NCI-H524 (cell line): Measurements from ENCODE around the gene EVX2.

Source experiments
- DNase-seq, 2 experiments: peaks; one replicate each; lab custom pipeline; 2025; lab: John Stamatoyannopoulos, UW

The EVX2 gene

DNA sequence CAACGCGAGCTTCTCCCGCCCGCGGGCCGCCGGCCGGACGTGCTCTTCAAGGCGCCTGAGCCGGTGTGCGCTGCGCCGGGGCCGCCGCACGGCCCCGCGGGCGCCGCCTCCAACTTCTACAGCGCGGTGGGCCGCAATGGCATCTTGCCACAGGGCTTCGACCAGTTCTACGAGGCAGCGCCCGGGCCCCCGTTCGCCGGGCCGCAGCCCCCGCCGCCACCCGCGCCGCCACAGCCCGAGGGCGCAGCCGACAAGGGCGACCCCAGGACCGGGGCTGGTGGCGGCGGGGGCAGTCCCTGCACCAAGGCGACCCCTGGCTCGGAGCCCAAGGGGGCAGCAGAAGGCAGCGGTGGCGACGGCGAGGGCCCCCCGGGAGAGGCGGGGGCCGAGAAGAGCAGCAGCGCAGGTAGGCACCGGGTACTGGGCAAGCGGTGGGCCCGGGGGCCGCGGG is 24.0 kb upstream of the EVX2 start:
- peak in 1 of 2 experiments; percentile 36 for DNase-seq

DNA sequence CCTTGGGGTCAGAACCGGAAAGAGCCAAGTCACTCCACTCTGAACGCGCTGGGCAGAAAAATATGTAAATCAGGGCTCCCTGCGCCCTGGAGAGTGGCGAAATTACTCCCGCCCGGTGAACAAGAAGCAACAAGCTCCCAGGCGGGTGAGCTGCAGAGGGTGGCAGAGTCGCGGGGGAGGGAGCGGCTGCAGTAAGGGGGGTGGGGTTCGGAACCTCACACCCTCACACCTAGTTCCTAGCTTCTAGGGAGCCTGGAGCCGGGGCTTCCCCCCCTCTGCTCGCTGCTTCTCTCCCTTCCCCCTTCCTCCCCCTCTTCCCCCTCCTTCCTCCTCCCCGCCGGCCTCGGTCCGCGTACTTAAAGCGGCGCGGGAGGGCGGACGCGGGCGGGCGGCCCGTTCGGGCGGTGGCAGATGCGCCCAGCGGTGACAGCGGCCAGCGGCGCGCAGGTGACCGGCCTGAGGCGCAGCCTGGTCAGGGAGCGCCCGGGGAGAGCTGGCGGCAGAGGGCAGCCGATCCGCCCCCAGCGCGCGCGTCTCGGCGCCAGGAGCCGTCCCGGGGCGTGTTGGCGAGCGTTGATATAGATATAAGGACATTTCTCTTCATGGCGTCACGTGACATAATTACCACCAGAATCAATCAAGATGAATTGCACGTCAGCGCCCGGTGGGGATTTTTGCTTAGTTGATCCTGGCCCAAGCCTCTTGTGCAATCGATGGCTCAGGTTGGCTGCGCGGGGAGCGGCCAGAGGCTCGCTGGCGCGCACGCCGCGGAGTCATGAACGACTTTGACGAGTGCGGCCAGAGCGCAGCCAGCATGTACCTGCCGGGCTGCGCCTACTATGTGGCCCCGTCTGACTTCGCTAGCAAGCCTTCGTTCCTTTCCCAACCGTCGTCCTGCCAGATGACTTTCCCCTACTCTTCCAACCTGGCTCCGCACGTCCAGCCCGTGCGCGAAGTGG is 23.1 kb upstream of the EVX2 start, which contains the start of gene HOXD11:
Gene HOXD11 (plus strand): TSS at position 700 of the 959 bp plus-strand sequence. CDS start 76 bp downstream, at position 776.
- peak in 1 of 2 experiments; percentile 59 for DNase-seq

- no peak for DNase-seq
Measured at GRCh38 chr2:176105730-176106580, 22.2 kb upstream of the EVX2 start.

DNA sequence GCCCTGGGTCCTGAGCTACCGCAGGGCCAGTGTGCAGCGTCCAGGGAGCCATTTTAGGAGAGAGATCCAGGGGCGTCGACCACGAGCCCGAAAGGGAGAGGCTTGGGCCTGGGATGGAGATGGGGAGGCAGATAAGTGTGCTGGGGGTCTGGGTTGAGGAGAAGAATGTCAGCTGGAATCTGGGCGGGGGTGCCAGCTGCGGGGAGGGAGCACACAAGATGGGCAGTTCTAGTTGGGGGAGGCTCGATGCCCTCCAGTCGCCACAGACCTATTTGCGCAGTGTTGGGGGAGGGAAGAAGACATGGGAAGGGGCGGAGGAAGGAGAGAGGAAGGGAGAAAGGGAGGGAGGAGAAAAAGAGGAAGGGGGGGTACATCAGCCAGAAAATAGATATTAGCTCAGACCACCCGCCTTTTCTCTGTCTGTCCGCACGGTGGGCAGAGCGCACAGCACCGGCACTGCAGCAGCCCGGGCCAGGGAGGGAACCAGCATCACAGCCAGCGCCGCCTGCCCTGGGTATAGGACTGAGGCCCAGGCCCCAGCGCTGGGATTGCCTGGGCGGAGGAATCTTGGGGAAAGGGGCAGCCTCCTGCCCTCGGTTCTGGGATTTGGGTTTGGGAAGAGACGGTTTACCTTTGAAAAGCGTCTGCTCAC is 21.4 kb upstream of the EVX2 start:
- peak; percentile 15 to 25 for DNase-seq

GRCh38 chr2:176104316-176105077 is 20.7 kb upstream of the EVX2 start:
- DNase-seq: peak in 1 of 2 experiments; percentile 26

DNA sequence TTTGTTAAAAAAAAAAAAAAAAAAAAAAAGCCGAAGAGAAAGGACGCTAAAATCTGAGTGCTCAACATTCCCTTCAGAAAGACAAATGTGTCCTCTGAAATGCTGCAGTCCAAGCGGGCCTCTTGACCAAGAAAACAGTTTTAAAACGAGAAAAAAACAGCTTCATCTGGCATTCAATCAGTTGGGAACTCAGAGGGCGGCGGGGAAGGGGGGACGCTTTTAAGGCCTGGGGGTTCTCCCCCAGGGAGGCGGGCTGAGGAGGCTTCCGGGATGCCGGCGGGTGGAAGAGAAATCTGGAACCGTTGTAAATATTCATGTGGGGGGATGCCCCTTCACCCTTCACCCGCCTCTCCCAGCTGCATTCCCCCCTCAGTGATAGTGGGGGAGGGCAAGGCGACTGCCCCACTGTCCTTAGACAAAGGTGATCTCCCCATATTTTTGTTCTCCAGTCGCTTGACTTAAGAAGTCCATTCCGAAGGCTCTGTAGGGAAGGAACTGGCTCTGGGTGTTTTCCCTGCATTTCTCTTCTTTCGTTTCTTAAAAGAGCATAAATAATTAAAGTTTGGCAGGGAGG is 20.1 kb upstream of the EVX2 start:
- DNase-seq: no peak

- DNase-seq: no peak
Measured at GRCh38 chr2:176103194-176103593, 19.4 kb upstream of the EVX2 start.

GRCh38 chr2:176102309-176102866 is 18.6 kb upstream of the EVX2 start:
- no peak for DNase-seq

- DNase-seq: no peak
Measured at GRCh38 chr2:176101842-176102241, 18.1 kb upstream of the EVX2 start.

DNA sequence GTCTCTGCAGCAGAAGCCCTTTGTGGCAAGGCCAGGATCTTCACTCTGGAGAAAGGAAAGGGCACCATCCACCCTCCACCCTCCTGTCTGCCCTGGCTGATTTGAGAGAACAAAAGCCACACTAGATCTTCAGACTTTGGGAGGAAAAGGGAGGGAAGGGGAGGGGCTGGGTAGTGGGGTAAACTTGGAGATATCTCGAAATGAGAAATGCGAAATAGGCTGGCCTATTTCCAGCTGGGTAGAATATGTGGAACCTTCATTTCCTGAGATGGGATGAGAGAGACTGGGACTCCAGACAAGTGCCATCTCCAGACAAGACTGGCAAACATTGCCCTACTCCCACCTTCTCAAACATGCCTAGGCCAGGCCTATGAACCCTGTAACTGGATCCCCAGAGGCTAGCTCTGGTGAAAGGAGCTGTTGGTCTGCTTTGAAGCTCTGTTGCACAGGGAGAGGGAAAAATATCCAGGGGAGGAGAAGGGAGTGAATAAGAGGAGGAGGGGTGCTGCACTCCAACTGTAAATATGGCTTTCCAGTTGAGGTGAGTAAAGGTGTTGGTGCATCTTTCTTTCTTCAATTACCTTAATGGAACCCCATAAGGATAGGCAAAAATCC is 17.6 kb upstream of the EVX2 start:
- no peak for DNase-seq

DNA sequence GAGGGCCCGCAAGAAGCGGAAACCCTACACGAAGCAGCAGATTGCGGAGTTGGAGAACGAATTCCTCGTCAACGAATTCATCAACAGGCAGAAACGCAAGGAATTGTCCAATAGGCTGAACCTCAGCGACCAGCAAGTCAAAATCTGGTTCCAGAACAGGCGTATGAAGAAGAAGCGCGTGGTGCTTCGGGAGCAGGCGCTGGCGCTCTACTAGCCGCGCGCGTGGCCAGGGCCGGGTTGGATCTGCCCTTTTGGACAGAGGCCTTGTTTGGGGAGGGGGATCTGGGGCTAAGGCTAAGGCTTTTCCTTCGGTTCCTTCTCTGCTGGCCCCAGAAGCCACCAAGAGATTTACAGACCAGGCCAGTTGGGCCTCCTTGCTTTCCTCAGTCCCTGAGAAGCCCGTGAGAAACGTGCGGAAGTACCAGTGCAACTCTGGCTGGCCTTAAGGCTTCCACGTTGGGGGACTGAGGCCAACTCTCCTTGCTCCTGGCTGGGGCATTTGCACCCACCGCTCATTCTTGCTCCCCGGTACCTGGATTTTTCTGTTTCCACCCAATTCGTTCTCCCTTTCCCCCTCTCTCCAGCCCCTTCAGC is 16.9 kb upstream of the EVX2 start:
- DNase-seq: no peak

DNA sequence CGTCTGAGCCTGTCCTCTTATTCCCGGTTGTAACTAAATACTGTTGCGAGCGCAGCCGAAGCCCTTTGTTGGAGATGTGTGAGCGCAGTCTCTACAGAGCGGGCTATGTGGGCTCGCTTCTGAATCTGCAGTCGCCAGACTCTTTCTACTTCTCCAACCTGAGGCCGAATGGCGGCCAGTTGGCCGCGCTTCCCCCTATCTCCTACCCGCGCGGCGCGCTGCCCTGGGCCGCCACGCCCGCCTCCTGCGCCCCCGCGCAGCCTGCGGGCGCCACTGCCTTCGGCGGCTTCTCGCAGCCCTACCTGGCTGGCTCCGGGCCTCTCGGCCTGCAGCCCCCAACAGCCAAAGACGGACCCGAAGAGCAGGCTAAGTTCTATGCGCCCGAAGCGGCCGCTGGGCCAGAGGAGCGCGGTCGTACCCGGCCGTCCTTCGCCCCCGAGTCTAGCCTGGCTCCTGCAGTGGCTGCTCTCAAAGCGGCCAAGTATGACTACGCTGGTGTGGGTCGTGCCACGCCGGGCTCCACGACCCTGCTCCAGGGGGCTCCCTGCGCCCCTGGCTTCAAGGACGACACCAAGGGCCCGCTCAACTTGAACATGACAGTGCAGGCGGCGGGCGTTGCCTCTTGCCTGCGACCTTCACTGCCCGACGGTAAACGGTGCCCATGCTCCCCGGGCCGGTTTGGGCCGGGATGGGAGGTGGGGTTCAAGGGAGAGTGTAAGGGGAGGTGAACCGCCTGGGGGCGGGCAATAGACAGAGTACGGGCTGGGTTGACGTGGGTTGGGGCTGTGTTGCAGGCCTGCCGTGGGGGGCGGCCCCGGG is 16.2 kb upstream of the EVX2 start, which contains the start of gene HOXD12:
Gene HOXD12 (plus strand): TSS at position 68 of the 819 bp plus-strand sequence. CDS start 7 bp downstream, at position 75.
- DNase-seq: no peak

GRCh38 chr2:176099159-176099727 is 15.5 kb upstream of the EVX2 start:
- no peak for DNase-seq

DNA sequence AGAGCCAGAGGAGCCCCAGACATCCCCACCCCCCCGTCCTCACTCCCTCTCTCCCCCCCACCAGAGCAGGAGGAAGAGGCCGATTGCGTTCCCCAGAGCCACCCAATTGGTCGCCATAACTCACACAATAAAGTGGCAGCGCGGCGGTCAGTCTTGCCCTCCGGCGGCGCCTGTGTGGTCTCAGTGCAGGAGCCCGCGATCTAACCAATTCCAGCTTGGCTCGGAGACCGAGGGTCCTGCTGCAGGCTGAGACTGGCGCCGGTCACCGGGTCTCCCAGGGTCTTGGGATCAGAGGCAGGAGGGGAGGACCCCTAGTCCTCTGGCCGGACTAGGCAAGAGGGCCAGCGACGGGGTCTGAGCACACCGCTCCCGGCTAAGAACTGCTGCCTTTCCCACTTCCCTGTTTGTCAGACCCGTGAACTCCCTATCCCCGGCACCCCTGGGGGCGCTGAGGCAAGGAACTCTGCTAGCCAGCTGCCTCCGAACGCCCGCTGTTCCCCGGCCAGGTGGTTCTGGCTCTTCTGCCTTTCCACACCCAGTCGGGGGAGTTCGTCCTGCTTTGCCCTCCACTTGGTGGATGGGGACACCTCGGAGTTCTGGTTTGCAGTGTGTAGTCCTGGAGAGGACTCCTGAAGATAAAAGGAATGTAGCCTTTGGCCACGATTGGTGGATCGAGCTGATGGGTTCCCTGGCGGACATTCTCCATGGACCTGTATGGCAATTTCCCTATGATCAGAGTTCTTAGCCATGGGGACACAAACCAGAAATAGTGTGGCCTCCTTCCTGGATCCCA is 14.8 kb upstream of the EVX2 start:
- DNase-seq: peak in 1 of 2 experiments; percentile 54

GRCh38 chr2:176097820-176098365 is 14.1 kb upstream of the EVX2 start:
- no peak for DNase-seq

DNA sequence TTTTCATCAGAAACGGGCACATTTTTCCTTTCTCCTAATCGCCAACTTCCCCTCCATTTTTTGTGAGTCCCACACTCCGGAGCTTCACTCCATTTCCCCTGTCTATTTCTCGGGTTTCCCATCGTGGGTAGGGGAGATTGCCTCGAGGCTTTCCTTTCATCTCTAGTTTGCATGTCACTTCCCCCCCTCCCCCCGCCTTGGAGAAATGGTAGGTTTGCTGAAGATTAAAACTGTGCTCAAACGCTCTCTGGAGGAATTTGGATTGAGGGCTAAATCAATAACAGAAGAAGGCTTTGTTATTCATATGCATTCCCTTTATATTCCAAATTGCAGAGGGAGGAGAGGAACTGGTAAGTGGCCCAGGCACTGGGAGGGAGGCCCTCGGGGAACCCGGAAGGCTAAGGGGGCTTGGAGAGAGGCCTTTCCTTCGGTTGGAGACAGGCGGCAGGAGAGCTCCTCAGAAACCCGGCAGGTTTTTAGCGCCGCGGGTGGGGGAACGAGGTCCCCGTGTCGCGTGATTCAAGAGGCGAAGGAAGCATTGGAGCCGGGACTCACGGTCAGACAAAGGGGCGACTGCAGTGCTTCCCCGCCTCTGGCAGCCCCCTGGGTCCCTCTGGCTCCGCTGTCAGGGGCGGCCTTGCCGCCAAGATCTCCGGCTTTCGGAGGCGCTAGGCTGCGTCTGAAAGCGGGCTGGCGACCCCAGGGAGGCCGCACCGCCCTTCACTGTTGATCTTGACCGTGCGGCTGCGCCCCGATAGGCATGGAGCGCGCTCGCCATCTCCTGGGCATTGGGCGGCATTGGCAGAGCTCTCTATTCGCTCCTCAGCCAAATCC is 13.4 kb upstream of the EVX2 start:
- peak; percentile 72 to 91 for DNase-seq
